Measurements from ENCODE around the gene FAM114A2.

GRCh38 chr5:154005648-154006047 is 33.1 kb downstream of the FAM114A2 start:
- no peak for TF ChIP-seq CTCF (IDR thresholded peaks at IDR 0.05)
- no peak for TF ChIP-seq POLR2A (IDR thresholded peaks at IDR 0.05)

Measured in heart left ventricle (tissue), 13 donors.